ES-I3 (cell line): ENCODE results near the gene CCDC136.

Experiments used
- H3K36me3 ChIP-seq: 2 replicates; pipeline ENCODE4 v1.6.1; 2013; ENCODE audit warnings: mild to moderate bottlenecking, low read length, control low read depth, moderate library complexity; ENCODE audit not compliant: insufficient read depth
- H3K4me1 ChIP-seq: 2 replicates; pipeline ENCODE4 v1.6.1; 2013; ENCODE audit warnings: mild to moderate bottlenecking, control low read depth, low read length; ENCODE audit not compliant: insufficient read depth
- H3K9ac ChIP-seq: 2 replicates; pipeline ENCODE4 v1.6.1; 2013; ENCODE audit warnings: low read depth, mild to moderate bottlenecking, low read length, moderate library complexity
- H3K9me3 ChIP-seq: 2 replicates; pipeline ENCODE4 v1.6.1; 2013; ENCODE audit warnings: mild to moderate bottlenecking, low read length, moderate library complexity; ENCODE audit not compliant: control insufficient read depth, insufficient read depth

Gene CCDC136

GRCh38 chr7:128836729-128837348, 45.1 kb downstream of the CCDC136 start:
- H3K9ac ChIP-seq, result no peak overlapping the region
- H3K9me3 ChIP-seq, result no peaks in the 10 kb centered on the region
- H3K4me1 ChIP-seq, result no peaks in the 10 kb centered on the region; the same call in 1 of the 2 replicates
- peaks cover 9% of the 10 kb centered on the region for H3K36me3 ChIP-seq

- peaks cover 12% of the 10 kb centered on the region for H3K36me3 ChIP-seq
- no peaks in the 10 kb centered on the region for H3K9me3 ChIP-seq
- H3K4me1 ChIP-seq, result no peaks in the 10 kb centered on the region; the same call in 1 of the 2 replicates
- no peak overlapping the region for H3K9ac ChIP-seq
Measured at GRCh38 chr7:128837521-128837921, 45.8 kb downstream of the CCDC136 start.

GRCh38 chr7:128838109-128838779, 46.5 kb downstream of the CCDC136 start:
- Histone ChIP-seq H3K9ac (no peak overlapping the region), H3K36me3 (peaks cover 16% of the 10 kb centered on the region), H3K4me1 (no peaks in the 10 kb centered on the region; the same call in 1 of the 2 replicates), H3K9me3 (no peaks in the 10 kb centered on the region)

GRCh38 chr7:128838981-128839731, 47.4 kb downstream of the CCDC136 start:
- no peak overlapping the region for H3K9ac ChIP-seq
- no peaks in the 10 kb centered on the region for H3K9me3 ChIP-seq
- H3K36me3 ChIP-seq, result peaks cover 16% of the 10 kb centered on the region
- no peaks in the 10 kb centered on the region for H3K4me1 ChIP-seq

- peaks cover 22% of the 10 kb centered on the region for H3K36me3 ChIP-seq
- H3K4me1 ChIP-seq, result no peaks in the 10 kb centered on the region
- H3K9me3 ChIP-seq, result no peaks in the 10 kb centered on the region
- no peak overlapping the region for H3K9ac ChIP-seq
Measured at GRCh38 chr7:128839751-128840177, 48.0 kb downstream of the CCDC136 start.

- Histone ChIP-seq H3K9me3 (no peaks in the 10 kb centered on the region), H3K36me3 (peaks cover 25% of the 10 kb centered on the region), H3K4me1 (no peaks in the 10 kb centered on the region), H3K9ac (no peak overlapping the region)
Measured at GRCh38 chr7:128840326-128841170, 48.8 kb downstream of the CCDC136 start.

- H3K9ac ChIP-seq, result no peak overlapping the region
- H3K36me3 ChIP-seq, result peaks cover 25% of the 10 kb centered on the region
- no peaks in the 10 kb centered on the region for H3K9me3 ChIP-seq
- H3K4me1 ChIP-seq, result no peaks in the 10 kb centered on the region
Measured at GRCh38 chr7:128841171-128841690, 49.5 kb downstream of the CCDC136 start.

- Histone ChIP-seq H3K9me3 (no peaks in the 10 kb centered on the region), H3K9ac (no peak overlapping the region), H3K4me1 (no peaks in the 10 kb centered on the region), H3K36me3 (peaks cover 25% of the 10 kb centered on the region)
Measured at GRCh38 chr7:128841921-128842673, 50.3 kb downstream of the CCDC136 start.

- Histone ChIP-seq H3K4me1 (no peaks in the 10 kb centered on the region), H3K9ac (no peak overlapping the region), H3K36me3 (peaks cover 21% of the 10 kb centered on the region), H3K9me3 (no peaks in the 10 kb centered on the region)
Measured at GRCh38 chr7:128842674-128843641, 51.2 kb downstream of the CCDC136 start.

- Histone ChIP-seq H3K9ac (no peak overlapping the region), H3K36me3 (peaks cover 20% of the 10 kb centered on the region), H3K9me3 (no peaks in the 10 kb centered on the region), H3K4me1 (no peaks in the 10 kb centered on the region)
Measured at GRCh38 chr7:128843938-128844621, 52.3 kb downstream of the CCDC136 start.

- Histone ChIP-seq H3K36me3 (peaks cover 18% of the 10 kb centered on the region), H3K9ac (no peak overlapping the region), H3K9me3 (no peaks in the 10 kb centered on the region), H3K4me1 (no peaks in the 10 kb centered on the region)
Measured at GRCh38 chr7:128844777-128845311, 53.1 kb downstream of the CCDC136 start.

GRCh38 chr7:128845475-128845874, 53.7 kb downstream of the CCDC136 start:
- H3K4me1 ChIP-seq, result no peaks in the 10 kb centered on the region
- H3K9ac ChIP-seq, result no peak overlapping the region
- peaks cover 20% of the 10 kb centered on the region for H3K36me3 ChIP-seq
- no peaks in the 10 kb centered on the region for H3K9me3 ChIP-seq
